HuH-7 (cell line): ENCODE results near the gene GNAT2.
"Not testable (repeated sequence)": the region's sequence is repeated elsewhere in the genome, so short reads cannot be mapped to it uniquely, and the experiment has no call there.

Experiments used
- DNase-seq: peaks from one replicate; pipeline ENCODE4 v3.0.0; 2011; ENCODE audit warnings: low spot score

GNAT2 gene

GRCh38 chr1:109619576-109620400, at the start of gene GNAT2, which contains the start of gene AMPD2:
Gene GNAT2 (minus strand): TSS chr1:109619616. CDS start chr1:109612870, 6,746 bp downstream.
Gene AMPD2 (plus strand): TSS chr1:109619837. CDS start chr1:109621176, 1,339 bp downstream.
- peak; percentile 78 for DNase-seq

DNA sequence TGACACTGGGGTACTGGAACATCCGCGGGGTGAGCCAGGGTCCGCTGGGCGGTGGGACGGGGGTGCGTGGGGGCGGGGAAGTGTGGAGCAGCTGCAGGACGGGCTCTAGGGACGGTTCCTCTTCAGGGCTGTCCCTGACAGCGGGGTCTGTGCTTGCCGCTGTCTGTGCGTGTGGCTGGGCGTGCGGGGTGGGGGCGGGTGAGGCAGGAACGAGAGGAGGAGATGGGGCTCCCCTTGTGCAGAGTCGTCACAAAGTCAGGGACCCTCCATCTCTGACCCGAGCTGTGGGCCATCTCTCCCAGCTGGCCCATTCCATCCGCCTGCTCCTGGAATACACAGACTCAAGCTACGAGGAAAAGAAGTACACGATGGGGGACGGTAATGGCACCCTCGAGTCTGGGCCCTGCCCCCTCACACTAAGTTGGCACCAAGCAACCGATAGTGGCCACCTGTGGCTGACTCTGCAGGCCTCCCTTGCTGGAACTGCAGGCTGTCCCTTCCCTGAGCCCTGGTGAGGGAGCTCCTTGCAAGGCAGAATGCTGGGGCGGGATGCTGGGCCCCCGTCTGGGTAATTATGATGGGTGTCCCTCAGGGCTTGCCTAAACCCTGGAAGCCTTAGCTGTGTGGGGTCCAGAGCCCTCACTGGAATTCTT, 48.8 kb upstream of the GNAT2 start:
- no peak for DNase-seq

GRCh38 chr1:109667452-109668122, 48.2 kb upstream of the GNAT2 start, which contains the start of gene GSTM2:
Gene GSTM2 (plus strand): TSS chr1:109668057. CDS start chr1:109668116, 59 bp downstream.
- DNase-seq = peak; percentile 92

DNA sequence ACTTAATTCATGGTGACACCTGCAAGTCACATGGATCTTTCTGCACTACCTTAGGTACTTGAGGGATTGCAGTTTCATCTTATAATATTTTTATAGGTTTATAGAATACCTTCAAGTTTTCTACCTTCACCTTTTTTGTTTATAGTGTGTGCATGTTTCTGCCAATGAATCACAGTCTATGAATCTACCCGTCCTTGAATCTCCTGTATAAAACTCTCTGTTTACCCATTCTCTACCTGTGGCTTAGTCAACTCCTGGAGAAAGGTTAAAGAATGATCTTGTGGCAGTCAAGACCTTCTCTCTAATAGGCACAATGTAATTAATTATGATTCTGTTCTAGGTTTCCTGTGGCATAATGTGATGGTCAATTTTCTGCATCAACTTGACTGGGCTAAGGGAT, 45.3 kb upstream of the GNAT2 start:
- no peak for DNase-seq

DNA sequence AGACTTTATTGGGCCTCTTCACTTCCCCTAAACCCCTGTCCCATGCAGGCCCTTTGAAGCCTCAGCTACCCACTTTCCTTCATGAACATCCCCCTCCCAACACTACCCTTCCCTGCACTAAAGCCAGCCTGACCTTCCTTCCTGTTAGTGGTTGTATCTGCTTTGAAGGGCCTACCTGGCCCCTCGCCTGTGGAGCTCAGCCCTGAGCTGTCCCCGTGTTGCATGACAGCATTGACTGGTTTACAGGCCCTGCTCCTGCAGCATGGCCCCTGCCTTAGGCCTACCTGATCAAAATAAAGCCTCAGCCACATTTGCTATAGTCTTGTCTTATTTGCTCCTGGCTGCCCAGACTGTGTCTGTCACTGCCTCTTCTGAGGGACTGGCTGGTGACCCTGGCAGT, 42.0 kb upstream of the GNAT2 start:
- DNase-seq = no peak

- not testable (repeated sequence) for DNase-seq
Measured at GRCh38 chr1:109660691-109661026, 41.2 kb upstream of the GNAT2 start.

DNA sequence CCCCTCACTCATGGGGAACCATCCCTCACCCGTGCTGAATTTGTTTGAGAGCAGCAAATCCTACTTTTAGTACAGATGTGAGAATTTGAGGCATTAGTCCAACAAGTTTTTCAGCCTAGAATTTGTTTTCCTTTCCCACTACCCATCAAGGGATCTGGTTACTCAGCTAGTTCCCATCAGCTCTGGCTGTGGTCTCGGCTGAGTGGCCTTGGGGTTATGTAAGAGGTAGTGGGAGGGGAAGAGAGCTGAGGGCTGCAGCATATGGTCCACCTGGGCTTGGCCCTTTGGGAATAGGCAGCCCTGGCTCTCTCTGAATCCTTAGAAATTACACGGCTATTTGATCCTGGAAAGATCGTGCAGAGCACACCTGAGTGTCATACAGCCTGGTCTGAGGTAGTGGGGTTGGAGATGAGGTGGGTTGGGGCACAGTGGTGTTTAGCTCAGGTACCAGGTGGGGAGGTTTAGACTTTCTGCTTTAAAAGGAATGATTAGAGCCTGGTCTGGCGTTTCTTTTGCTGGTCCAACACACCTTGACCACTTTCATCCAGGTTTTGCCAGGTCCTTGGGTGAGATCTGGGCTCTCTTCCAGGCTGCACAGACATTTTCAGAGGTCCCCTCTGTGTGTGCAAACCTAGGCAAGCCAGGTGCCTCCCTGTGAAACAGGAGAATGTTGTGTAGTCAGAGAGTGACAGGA, 40.7 kb upstream of the GNAT2 start:
- DNase-seq = no peak

DNA sequence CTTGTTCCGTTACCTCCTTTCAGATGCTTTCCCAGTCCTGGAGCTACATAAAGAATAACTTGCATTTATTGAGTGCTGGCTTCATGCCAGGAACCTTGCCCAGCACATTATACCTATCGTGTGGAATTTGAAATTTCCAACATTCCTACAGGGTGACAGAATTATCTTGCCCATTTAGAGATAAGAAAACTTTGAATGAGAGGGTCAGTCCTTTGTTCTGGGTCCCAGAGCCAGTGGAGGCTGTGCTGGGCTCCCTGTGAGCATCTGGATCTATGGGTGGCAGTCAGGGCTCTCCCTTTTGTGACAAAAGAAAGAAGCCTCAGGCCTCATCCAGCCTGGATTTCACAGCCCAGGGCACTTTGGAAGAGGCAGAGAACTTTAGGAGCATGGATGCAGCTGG, 39.7 kb upstream of the GNAT2 start:
- DNase-seq = no peak

- DNase-seq = no peak
Measured at GRCh38 chr1:109658533-109659042, 39.2 kb upstream of the GNAT2 start.

GRCh38 chr1:109657970-109658369, 38.6 kb upstream of the GNAT2 start:
- DNase-seq = no peak

DNA sequence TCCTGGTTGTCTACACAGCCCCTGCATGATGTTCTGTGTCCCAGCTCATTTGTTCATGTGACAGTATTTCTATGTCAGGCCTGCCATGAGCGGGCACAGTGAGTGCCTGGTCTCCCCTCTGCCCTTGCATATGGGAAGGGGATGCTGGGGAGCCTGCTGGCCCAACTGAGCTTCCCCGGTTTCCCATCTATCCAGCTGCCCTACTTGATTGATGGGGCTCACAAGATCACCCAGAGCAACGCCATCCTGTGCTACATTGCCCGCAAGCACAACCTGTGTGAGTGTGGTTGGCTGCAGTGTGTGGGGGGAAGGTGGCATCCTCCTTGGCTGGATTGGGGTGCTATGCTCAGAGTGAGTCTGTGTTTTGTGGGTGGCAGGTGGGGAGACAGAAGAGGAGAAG, 38.0 kb upstream of the GNAT2 start:
- DNase-seq = no peak

GRCh38 chr1:109655615-109656519, 36.5 kb upstream of the GNAT2 start, which contains the start of gene GSTM4:
Gene GSTM4 (plus strand): TSS chr1:109656099. CDS start chr1:109656390, 291 bp downstream.
- DNase-seq = peak; percentile 84

- DNase-seq = no peak
Measured at GRCh38 chr1:109654519-109654918, 35.1 kb upstream of the GNAT2 start.

DNA sequence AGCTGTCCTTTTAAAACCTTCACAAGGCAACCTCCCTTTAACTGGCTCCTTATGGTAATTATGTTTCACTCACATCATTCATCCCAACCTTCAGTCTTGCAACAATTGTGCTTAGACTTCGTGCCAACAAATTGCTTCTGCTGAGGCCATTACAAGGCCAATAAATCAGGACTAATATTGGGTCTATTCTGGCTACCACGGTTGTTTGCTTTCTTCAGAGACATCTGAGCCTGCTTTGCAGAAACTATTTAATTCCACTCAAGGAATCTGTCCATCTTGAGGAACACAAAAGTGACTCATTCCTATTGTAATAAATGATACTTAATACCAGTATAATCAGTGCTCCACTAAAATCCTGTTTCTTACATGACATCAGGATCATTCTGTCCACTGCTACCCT, 33.9 kb upstream of the GNAT2 start:
- DNase-seq = no peak

GRCh38 chr1:109652402-109652801, 33.0 kb upstream of the GNAT2 start:
- DNase-seq = no peak

- DNase-seq = no peak
Measured at GRCh38 chr1:109650609-109651008, 31.2 kb upstream of the GNAT2 start.

- DNase-seq = no peak
Measured at GRCh38 chr1:109649491-109649914, 30.1 kb upstream of the GNAT2 start.

- no peak for DNase-seq
Measured at GRCh38 chr1:109644670-109645069, 25.3 kb upstream of the GNAT2 start.

DNA sequence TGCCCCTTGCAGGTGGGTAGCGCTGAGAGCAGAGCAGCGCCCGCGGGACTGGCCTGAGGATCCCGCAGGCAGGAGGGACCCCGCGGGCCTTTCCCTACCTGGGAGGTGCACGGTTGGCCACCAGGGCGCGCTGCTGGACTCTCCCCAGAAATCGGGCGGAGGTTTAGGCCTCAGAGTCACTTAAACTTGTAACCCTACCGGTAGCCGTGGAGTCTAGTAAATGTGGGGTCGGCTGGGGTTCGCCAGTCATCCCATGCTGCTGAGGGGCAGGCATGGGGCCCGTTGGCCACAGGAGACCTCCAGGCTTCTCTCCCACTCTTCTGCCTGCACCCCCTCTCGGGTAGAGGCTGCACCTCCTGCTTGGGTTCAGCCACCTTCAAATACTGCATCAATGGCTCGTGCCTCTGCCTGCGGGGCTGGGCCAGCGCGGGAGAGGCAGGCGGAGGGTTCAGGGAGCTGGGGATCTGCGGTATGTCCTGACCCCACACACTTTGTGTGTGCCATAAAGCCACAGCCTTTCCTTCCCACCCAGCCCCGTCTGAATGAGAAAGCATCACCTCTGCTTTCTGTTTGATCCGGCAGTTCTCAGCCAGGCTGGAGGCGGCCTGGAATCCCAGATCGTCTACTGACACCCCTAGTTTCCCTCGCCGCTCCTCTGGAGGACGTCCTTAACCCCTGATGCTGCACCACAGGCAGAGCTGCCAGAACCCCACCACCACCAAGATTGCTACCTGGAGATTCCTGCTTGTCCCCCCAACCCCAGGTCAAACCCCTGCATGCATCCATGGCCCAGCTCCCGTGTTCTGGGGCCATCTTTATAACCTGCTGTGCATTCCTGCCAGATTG, 24.2 kb upstream of the GNAT2 start:
- peak; percentile 81 for DNase-seq

DNA sequence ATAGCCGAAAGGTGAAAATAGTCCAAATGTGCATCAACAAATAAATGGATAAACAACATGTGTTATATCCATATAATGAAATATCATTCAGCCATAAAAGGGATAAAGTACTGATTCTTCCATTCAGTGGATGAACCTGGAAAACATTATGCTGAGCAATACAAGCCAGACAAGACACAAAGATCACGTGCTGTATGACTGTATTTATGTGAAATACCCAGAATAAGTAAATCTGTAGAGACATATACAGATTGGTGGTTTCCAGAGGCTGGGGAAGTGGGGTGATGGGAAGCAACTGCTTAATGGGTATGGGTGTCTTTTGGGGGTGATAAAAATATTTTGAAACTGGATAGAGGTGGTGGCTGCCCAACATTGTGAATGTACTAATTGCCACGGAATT, 23.2 kb upstream of the GNAT2 start:
- no peak for DNase-seq
